GM12878 (cell line): ENCODE data around the gene DLX5. TPM values are rescaled to one million over a fixed set of nuclear protein-coding genes. Genes with fewer than 3 reads are reported as not detected.

ENCODE experiments used
- ATAC-seq: fragments of 200-7000 bp; cut with Tn5 transposase; 3 replicates; pipeline ENCODE4 v1.9.1; 2020; ENCODE audit warnings: mild to moderate bottlenecking, moderate library complexity
- BruUV-seq: library from RNA; stranded (reverse); fragments of 400-500 nt; replicated peaks from 2 replicates; lab custom pipeline; 2021; lab: Mats Ljungman, UMichigan
- CTCF ChIA-PET: fragments of 300-600 bp; sonication (Branson Sonifier 250); formaldehyde crosslinking; extraction: SDS; loops from one replicate; lab custom pipeline; 2021; ENCODE audit warnings: inconsistent platforms; lab: Yijun Ruan, JAX
- POLR2A ChIA-PET: fragments of 350-600 bp; formaldehyde crosslinking; extraction: SDS; loops from one replicate; lab custom pipeline; 2021; ENCODE audit warnings: inconsistent platforms; lab: Charles Lee
- RAD21 ChIA-PET: fragments of 300-600 bp; sonication (Branson Sonifier 250); formaldehyde crosslinking; loops from one replicate; lab custom pipeline; 2023; ENCODE audit warnings: antibody characterized with exemption; ENCODE audit not compliant: unreplicated experiment; lab: Charles Lee
- SMC1A ChIA-PET: fragments of 300-600 bp; sonication (Branson Sonifier 250); formaldehyde crosslinking; loops from one replicate; lab custom pipeline; 2023; ENCODE audit not compliant: unreplicated experiment, uncharacterized antibody; lab: Charles Lee
- DNase-seq: peaks from one replicate; pipeline ENCODE4 v3.0.0-alpha.2; 2011; ENCODE audit warnings: low read depth, low spot score
- FAIRE-seq: peaks from 3 replicates; lab custom pipeline; 2011; peaks lifted over from hg19 to GRCh38; lab: Jason Lieb, UNC
- H2AFZ ChIP-seq: 2 replicates; pipeline ENCODE4 v1.6.0; 2011; ENCODE audit warnings: low read depth, low read length, control low read depth; ENCODE audit not compliant: control insufficient read depth
- H3K27ac ChIP-seq: 2 replicates; pipeline ENCODE4 v1.5.1; 2011; ENCODE audit warnings: control low read depth; ENCODE audit not compliant: control insufficient read depth, insufficient read depth
- H3K27me3 ChIP-seq, 2 experiments: replicated peaks in 1 of 2; 2 replicates each; pipeline versions ENCODE4 v1.6.0 to v1.6.1; 2011; ENCODE audit warnings: low read length in 1 of 2; ENCODE audit not compliant: control insufficient read depth in 2 of 2, insufficient read depth in 2 of 2
- H3K36me3 ChIP-seq, 2 experiments: 2 replicates each; pipeline ENCODE4 v1.5.1; 2011; ENCODE audit warnings: low read length in 1 of 2; ENCODE audit not compliant: control insufficient read depth in 2 of 2, insufficient read depth in 2 of 2
- H3K4me1 ChIP-seq: 2 replicates; pipeline ENCODE4 v1.6.1; 2011; ENCODE audit warnings: mild to moderate bottlenecking, low read length, moderate library complexity, mixed read lengths; ENCODE audit not compliant: control insufficient read depth, insufficient read depth
- H3K4me2 ChIP-seq: 2 replicates; pipeline ENCODE4 v1.6.0; 2011; ENCODE audit warnings: control low read depth; ENCODE audit not compliant: control insufficient read depth, insufficient read depth
- H3K4me3 ChIP-seq: fragments of 200-600 bp; sonication (generic); 2 replicates; pipeline ENCODE4 v1.5.1; 2016
- H3K79me2 ChIP-seq: 2 replicates; pipeline ENCODE4 v1.6.0; 2011; ENCODE audit warnings: low read length; ENCODE audit not compliant: control insufficient read depth, insufficient read depth
- H3K9ac ChIP-seq: 2 replicates; pipeline ENCODE4 v1.8.0; 2011; ENCODE audit warnings: low read length, control low read depth, mixed read lengths; ENCODE audit not compliant: control insufficient read depth, insufficient read depth
- H3K9me3 ChIP-seq: replicated peaks from 3 replicates; pipeline ENCODE4 v1.5.1; 2011; ENCODE audit warnings: mild to moderate bottlenecking, low read length; ENCODE audit not compliant: control insufficient read depth, insufficient read depth
- H4K20me1 ChIP-seq: 2 replicates; pipeline ENCODE4 v1.6.0; 2011; ENCODE audit not compliant: control insufficient read depth, insufficient read depth
- BCL3 ChIP-seq: IDR thresholded peaks from 2 replicates; pipeline ENCODE4 v1.6.1; 2011; ENCODE audit warnings: borderline replicate concordance, low read depth, mild to moderate bottlenecking, moderate library complexity, low read length; ENCODE audit not compliant: insufficient read depth, poor library complexity, severe bottlenecking
- CBFB ChIP-seq: IDR thresholded peaks from 2 replicates; pipeline ENCODE4 v1.6.1; 2016; ENCODE audit warnings: antibody characterized with exemption, low read depth
- CBX5 ChIP-seq: sonication (generic); IDR thresholded peaks from 2 replicates; pipeline ENCODE4 v1.6.1; 2016; ENCODE audit warnings: low read depth, moderate library complexity, mild to moderate bottlenecking, inconsistent platforms
- CREM ChIP-seq: IDR thresholded peaks from 2 replicates; pipeline ENCODE4 v1.6.1; 2014; ENCODE audit warnings: antibody characterized with exemption, low read depth
- CUX1 ChIP-seq: IDR thresholded peaks from 2 replicates; pipeline ENCODE4 v1.6.1; 2012; ENCODE audit warnings: improper control_type of control experiment, low read depth, low read length; ENCODE audit not compliant: insufficient replicate concordance
- MEF2B ChIP-seq: fragments of 450-650 bp; IDR thresholded peaks from 2 replicates; pipeline ENCODE4 v1.6.1; 2018; ENCODE audit warnings: mild to moderate bottlenecking, moderate library complexity; ENCODE audit not compliant: partially characterized antibody, poor library complexity, severe bottlenecking
- MTA3 ChIP-seq: IDR thresholded peaks from 2 replicates; pipeline ENCODE4 v1.6.1; 2012; ENCODE audit warnings: low read length, inconsistent platforms, borderline replicate concordance
- NR2C1 ChIP-seq: fragments of 450-650 bp; IDR thresholded peaks from 2 replicates; pipeline ENCODE4 v1.6.1; 2017; ENCODE audit warnings: antibody characterized with exemption, mild to moderate bottlenecking, moderate library complexity
- NR2C2 ChIP-seq: IDR thresholded peaks from 2 replicates; pipeline ENCODE4 v1.6.1; 2011; ENCODE audit warnings: borderline replicate concordance, low read depth; ENCODE audit not compliant: control insufficient read depth, insufficient read length
- PKNOX1 ChIP-seq: fragments of 450-650 bp; IDR thresholded peaks from 2 replicates; pipeline ENCODE4 v1.6.1; 2016; ENCODE audit warnings: mild to moderate bottlenecking
- PRDM15 ChIP-seq: fragments of 450-650 bp; formaldehyde crosslinking; IDR thresholded peaks from 2 replicates; pipeline ENCODE4 v1.4.0; 2020; ENCODE audit warnings: mild to moderate bottlenecking, moderate library complexity
- RAD51 ChIP-seq: fragments of 450-650 bp; IDR thresholded peaks from 2 replicates; pipeline ENCODE4 v1.6.1; 2016; ENCODE audit warnings: moderate library complexity, mild to moderate bottlenecking, inconsistent platforms
- RBBP5 ChIP-seq: fragments of 200-600 bp; sonication (generic); conservative IDR thresholded peaks from 2 replicates; pipeline ENCODE4 v1.6.1; 2016
- RCOR1 ChIP-seq: conservative IDR thresholded peaks from 2 replicates; pipeline ENCODE4 v1.6.1; 2012; ENCODE audit warnings: low read depth, low read length, improper control_type of control experiment
- ZNF217 ChIP-seq: fragments of 450-650 bp; IDR thresholded peaks from 2 replicates; pipeline ENCODE4 v1.6.1; 2017; ENCODE audit warnings: antibody characterized with exemption, mild to moderate bottlenecking
- in situ Hi-C: fragments of 300-500 bp; cut with MboI; formaldehyde crosslinking; loops from 9 replicates; pipeline ENCODE4 v1.14.3; 2018; ENCODE audit warnings: mixed read lengths
- intact Hi-C: fragments of 100-400 bp; cut with micrococcal nuclease; formaldehyde crosslinking; loops from one replicate; pipeline ENCODE4 v1.14.2; 2022; ENCODE audit not compliant: unreplicated experiment
- polyA plus RNA-seq, 11 experiments: library from polyadenylated mRNA; depleted of rRNA in 4 of 11; unstranded in 6 of 11; stranded (reverse) in 5 of 11; fragments of >200 nt; fragmentation: Nextera tagmentation in 4 of 11; fragmentation: Illumina TruSeq in 1 of 11; extraction: Ambion mirVana in 4 of 11; extraction: Trizol in 1 of 11; gene quantifications; 1 replicate in 1 of 11; 2 replicates in 10 of 11; pipeline versions ENCODE4 v1.2.1 to v1.2.3, GENCODE V29; 2011 to 2016; ENCODE audit warnings: inconsistent platforms in 2 of 11, missing spikeins in 2 of 11, low read depth in 1 of 11
- total RNA-seq, 4 experiments: library from RNA; depleted of rRNA in 3 of 4; stranded (reverse); fragments of >200 nt in 3 of 4; fragmentation: Illumina TruSeq in 1 of 4; extraction: Trizol in 1 of 4; gene quantifications; 2 replicates each; pipeline versions ENCODE4 v1.2.1 to v1.2.3, GENCODE V29; 2013 to 2021

The DLX5 gene
- total and polyA plus RNA-seq, 10 of the 15 experiments (the other 5 are each of a cell fraction or from before 2014, with no cell fraction given) = not detected

- Histone ChIP-seq H3K4me2 (no peak overlapping the region), H4K20me1 (no peaks in the 10 kb centered on the region), H3K9me3 (no peaks in the 10 kb centered on the region), H3K27ac (no peak overlapping the region), H3K79me2 (no peaks in the 10 kb centered on the region), H3K9ac (no peak overlapping the region), H3K36me3 (no peaks in the 10 kb centered on the region), H2AFZ (no peak overlapping the region), H3K4me3 (no peak overlapping the region), H3K27me3 (no peaks in the 10 kb centered on the region), H3K4me1 (no peaks in the 10 kb centered on the region)
- ChIA-PET POLR2A (no interaction called here), RAD21 (no interaction called here), CTCF (no interaction called here), SMC1A (no interaction called here)
- no peak for ATAC-seq
- in situ Hi-C loops (no loop called here), intact Hi-C loops (no loop called here)
- no peak for DNase-seq
- no peak for FAIRE-seq
- BruUV-seq = no TSS peak
- TF ChIP-seq CBX5 = no peak
- no peak for TF ChIP-seq RCOR1
- no peak for TF ChIP-seq NR2C1
- TF ChIP-seq CUX1 = no peak
- no peak for TF ChIP-seq BCL3
- no peak for TF ChIP-seq CBFB
- no peak for TF ChIP-seq MTA3
- no peak for TF ChIP-seq NR2C2
- no peak for TF ChIP-seq RAD51
- TF ChIP-seq PKNOX1 = no peak
- TF ChIP-seq PRDM15 (CRISPR knock-in tag) = no peak
- no peak for TF ChIP-seq MEF2B
- no peak for TF ChIP-seq ZNF217
- TF ChIP-seq CREM = no peak
- TF ChIP-seq RBBP5 = no peak
Measured at GRCh38 chr7:96977445-96977844, 47.2 kb downstream of the DLX5 start.
